Muscle layer of duodenum (tissue), 2 donors: ENCODE measurements around the gene UBXN11.
"Not testable (repeated sequence)": the region's sequence is repeated elsewhere in the genome, so short reads cannot be mapped to it uniquely, and the experiment has no call there.

Source experiments
- H3K27ac ChIP-seq: one replicate; pipeline ENCODE4 v1.7.0; 2013; ENCODE audit warnings: mild to moderate bottlenecking, low read length
- H3K27me3 ChIP-seq: one replicate; pipeline ENCODE4 v1.7.0; 2013; ENCODE audit warnings: low read depth, mild to moderate bottlenecking, control low read depth, low read length
- H3K36me3 ChIP-seq, 2 donors: one replicate each; pipeline ENCODE4 v1.7.0; 2013; ENCODE audit warnings: low read length in 2 of 2, control low read depth in 1 of 2, mild to moderate bottlenecking in 1 of 2; ENCODE audit not compliant: insufficient read depth in 2 of 2, control insufficient read depth in 1 of 2
- H3K4me1 ChIP-seq, 2 donors: one replicate each; pipeline ENCODE4 v1.7.0; 2013; ENCODE audit warnings: low read length in 2 of 2, mild to moderate bottlenecking in 2 of 2, control low read depth in 1 of 2, moderate library complexity in 1 of 2; ENCODE audit not compliant: insufficient read depth in 2 of 2, control insufficient read depth in 1 of 2
- H3K4me3 ChIP-seq, 2 donors: one replicate each; pipeline ENCODE4 v1.7.0; 2013; ENCODE audit warnings: low read length in 2 of 2, low read depth in 1 of 2, mild to moderate bottlenecking in 1 of 2
- H3K9me3 ChIP-seq, 2 donors: one replicate each; pipeline ENCODE4 v1.7.0; 2013; ENCODE audit warnings: low read length in 2 of 2, control low read depth in 1 of 2, mild to moderate bottlenecking in 1 of 2; ENCODE audit not compliant: control insufficient read depth in 1 of 2
- donor health status: healthy.

Gene UBXN11

GRCh38 chr1:26317612-26318337 lies 11.3 kb upstream of the UBXN11 start, which contains the start of gene CD52:
Gene CD52, plus strand, starts transcription at chr1:26317958. Its CDS starts 60 bp downstream, at chr1:26318018.
- H3K4me3 ChIP-seq = peak within 1 kb of the TSS in 1 of 2 donors; percentile 30

GRCh38 chr1:26317146-26317545 lies 10.7 kb upstream of the UBXN11 start:
- H3K4me1 ChIP-seq = peaks cover 0 to 9% of the 10 kb centered on the region in 2 donors

More at GRCh38 chr1:26317612-26318337, 11.3 kb upstream of the UBXN11 start, which contains the start of gene CD52:
- no peaks in the 10 kb centered on the region for H3K9me3 ChIP-seq
- H3K27me3 ChIP-seq = no peaks in the 10 kb centered on the region
- no peaks in the 10 kb centered on the region for H3K36me3 ChIP-seq
- peak within 1 kb of the TSS; percentile 63 for H3K27ac ChIP-seq
- H3K4me1 ChIP-seq = peaks cover 0 to 9% of the 10 kb centered on the region in 2 donors

DNA sequence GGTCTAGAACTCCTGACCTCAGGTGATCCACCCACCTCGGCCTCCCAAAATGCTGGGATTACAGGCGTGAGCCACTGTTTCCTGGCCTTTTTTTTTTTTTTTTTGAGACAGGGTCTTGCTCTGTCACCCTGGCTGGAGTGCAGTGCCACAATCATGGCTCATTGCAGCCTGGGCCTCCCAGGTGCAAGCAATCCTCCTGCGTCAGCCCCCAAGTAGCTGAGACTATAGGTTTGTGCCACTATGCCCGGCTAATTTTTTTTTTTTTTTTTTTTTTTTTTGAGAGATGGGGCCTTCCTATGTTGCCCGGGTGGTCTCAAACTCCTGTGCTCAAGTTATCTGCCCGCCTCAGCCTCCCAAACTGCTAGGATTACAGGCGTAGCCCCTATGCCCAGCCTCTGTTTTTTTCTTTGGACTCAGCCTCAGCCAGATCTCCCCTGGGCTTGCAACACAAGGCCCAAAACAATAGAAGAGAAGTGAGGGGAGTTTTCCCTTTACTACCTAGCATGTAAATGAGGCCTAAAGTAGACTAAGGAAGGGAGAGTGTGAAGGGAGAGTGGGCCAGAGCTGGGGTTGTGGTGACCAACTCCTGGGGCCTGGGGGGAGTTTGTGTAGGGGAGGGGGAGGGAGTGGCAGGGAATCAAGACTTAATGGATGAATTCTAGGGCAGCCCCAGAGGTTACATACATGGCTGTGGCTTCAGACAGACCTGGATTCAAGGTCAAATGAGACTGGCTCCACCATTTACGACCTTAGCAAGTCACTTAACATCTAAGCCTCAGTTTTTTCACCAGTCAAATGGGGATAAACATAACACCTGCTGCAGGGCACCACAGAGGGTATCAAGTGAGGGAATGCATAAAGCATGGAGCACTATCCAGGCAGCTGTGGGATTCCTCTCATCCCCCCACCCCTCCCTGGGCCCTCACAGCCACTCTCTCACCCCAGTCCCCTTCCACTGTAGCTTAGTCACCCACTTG lies 9.7 kb upstream of the UBXN11 start:
- no peaks in the 10 kb centered on the region for H3K36me3 ChIP-seq
- H3K4me1 ChIP-seq = peaks cover 0 to 5% of the 10 kb centered on the region in 2 donors
- H3K9me3 ChIP-seq = no peaks in the 10 kb centered on the region
- no peak overlapping the region for H3K4me3 ChIP-seq
- no peaks in the 10 kb centered on the region for H3K27me3 ChIP-seq
- no peak overlapping the region for H3K27ac ChIP-seq

More at GRCh38 chr1:26317146-26317545, 10.7 kb upstream of the UBXN11 start:
- no peaks in the 10 kb centered on the region for H3K27me3 ChIP-seq
- H3K9me3 ChIP-seq = no peaks in the 10 kb centered on the region
- no peak overlapping the region for H3K4me3 ChIP-seq
- peak overlapping the region; percentile 33 for H3K27ac ChIP-seq
- H3K36me3 ChIP-seq = no peaks in the 10 kb centered on the region

GRCh38 chr1:26314501-26314900 lies 8.1 kb upstream of the UBXN11 start:
- Histone ChIP-seq H3K9me3 (no peaks in the 10 kb centered on the region), H3K27ac (no peak overlapping the region)

GRCh38 chr1:26307966-26308899 lies 1.8 kb upstream of the UBXN11 start:
- H3K4me3 ChIP-seq = not testable (repeated sequence)

More at GRCh38 chr1:26314501-26314900, 8.1 kb upstream of the UBXN11 start:
- Histone ChIP-seq H3K36me3 (no peaks in the 10 kb centered on the region), H3K27me3 (no peaks in the 10 kb centered on the region), H3K4me3 (no peak overlapping the region), H3K4me1 (no peaks in the 10 kb centered on the region)

GRCh38 chr1:26307363-26307781 lies 936 bp upstream of the UBXN11 start:
- Histone ChIP-seq H3K27me3 (no peaks in the 10 kb centered on the region), H3K4me3 (no peak overlapping the region), H3K27ac (peak overlapping the region; percentile 37), H3K9me3 (no peaks in the 10 kb centered on the region), H3K36me3 (no peaks in the 10 kb centered on the region), H3K4me1 (peaks cover 9 to 10% of the 10 kb centered on the region in 2 donors)

More at GRCh38 chr1:26307966-26308899, 1.8 kb upstream of the UBXN11 start:
- H3K27ac ChIP-seq, H3K9me3 ChIP-seq, H3K27me3 ChIP-seq, H3K36me3 ChIP-seq: not testable (repeated sequence)
- H3K4me1 ChIP-seq = peaks cover 4 to 10% of the 10 kb centered on the region in 2 donors

GRCh38 chr1:26305667-26306289 lies 658 bp downstream of the UBXN11 start:
- Histone ChIP-seq H3K36me3 (no peaks in the 10 kb centered on the region), H3K27ac (peak overlapping the region; percentile 2), H3K27me3 (no peaks in the 10 kb centered on the region), H3K4me1 (peaks cover 10% of the 10 kb centered on the region in 2 donors), H3K4me3 (peak overlapping the region; percentile 84 to 96), H3K9me3 (no peaks in the 10 kb centered on the region)

- Histone ChIP-seq H3K4me3 (no peak overlapping the region), H3K27me3 (no peaks in the 10 kb centered on the region), H3K9me3 (no peaks in the 10 kb centered on the region), H3K27ac (no peak overlapping the region), H3K4me1 (peaks cover 10% of the 10 kb centered on the region in 2 donors), H3K36me3 (no peaks in the 10 kb centered on the region)
Measured at GRCh38 chr1:26302733-26303405, 3.6 kb downstream of the UBXN11 start.

GRCh38 chr1:26300578-26301275 lies 5.7 kb downstream of the UBXN11 start:
- no peak overlapping the region for H3K27ac ChIP-seq

More at GRCh38 chr1:26300578-26301275, 5.7 kb downstream of the UBXN11 start:
- H3K36me3 ChIP-seq = peaks cover 0 to 13% of the 10 kb centered on the region in 2 donors
- H3K27me3 ChIP-seq = no peaks in the 10 kb centered on the region
- H3K4me1 ChIP-seq = peaks cover 2 to 7% of the 10 kb centered on the region in 2 donors
- H3K9me3 ChIP-seq = no peaks in the 10 kb centered on the region
- H3K4me3 ChIP-seq = no peak overlapping the region
